ENCODE data around the gene H2BK1.

H2BK1 gene

DNA sequence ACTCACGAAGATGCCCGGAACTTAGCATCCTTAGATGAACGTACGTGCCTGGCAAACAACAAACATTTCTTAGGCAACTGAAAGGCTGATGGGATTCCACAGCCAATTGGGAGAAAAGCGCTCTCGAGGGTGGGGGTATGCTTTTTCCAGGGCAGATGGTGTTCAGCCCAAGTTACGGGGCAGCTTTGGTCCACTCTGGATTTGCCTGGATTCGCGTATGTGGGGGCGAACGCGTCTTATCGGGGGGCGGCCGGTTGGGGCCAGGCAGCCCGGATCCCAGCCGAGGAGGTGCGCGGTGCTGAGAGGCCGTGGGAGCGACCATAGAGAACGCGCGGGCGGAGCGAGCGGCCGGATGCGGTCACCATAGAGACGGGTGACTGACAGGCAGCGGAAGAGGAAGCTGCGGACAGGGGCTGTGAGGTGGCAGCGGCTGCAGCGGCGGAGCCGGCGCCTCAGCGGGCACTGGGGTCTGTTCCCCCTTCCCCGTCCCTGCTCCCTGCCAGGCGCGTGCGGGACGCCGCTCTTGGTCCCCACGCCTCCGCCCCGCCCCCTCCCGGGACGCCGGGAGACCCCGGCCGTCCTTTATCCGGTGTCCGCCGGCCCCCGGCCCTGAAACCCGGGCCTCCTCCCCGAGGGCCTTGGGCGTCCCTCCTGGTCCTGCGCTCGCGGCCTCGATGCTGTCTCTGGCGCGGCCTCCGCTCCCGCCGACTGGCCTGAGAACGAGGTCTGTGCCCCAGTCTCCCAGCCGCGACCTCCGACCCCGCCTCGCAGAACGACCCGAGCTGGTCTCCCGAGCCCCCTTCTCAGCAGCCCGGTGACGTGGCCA lies 22.0 kb upstream of the H2BK1 start, which contains the start of gene CHPF2:
CHPF2 (plus strand) TSS at position 393 of the 826 bp plus-strand sequence. CDS start 1,529 bp downstream, outside the sequence.
- TF ChIP-seq, protein P1, sequence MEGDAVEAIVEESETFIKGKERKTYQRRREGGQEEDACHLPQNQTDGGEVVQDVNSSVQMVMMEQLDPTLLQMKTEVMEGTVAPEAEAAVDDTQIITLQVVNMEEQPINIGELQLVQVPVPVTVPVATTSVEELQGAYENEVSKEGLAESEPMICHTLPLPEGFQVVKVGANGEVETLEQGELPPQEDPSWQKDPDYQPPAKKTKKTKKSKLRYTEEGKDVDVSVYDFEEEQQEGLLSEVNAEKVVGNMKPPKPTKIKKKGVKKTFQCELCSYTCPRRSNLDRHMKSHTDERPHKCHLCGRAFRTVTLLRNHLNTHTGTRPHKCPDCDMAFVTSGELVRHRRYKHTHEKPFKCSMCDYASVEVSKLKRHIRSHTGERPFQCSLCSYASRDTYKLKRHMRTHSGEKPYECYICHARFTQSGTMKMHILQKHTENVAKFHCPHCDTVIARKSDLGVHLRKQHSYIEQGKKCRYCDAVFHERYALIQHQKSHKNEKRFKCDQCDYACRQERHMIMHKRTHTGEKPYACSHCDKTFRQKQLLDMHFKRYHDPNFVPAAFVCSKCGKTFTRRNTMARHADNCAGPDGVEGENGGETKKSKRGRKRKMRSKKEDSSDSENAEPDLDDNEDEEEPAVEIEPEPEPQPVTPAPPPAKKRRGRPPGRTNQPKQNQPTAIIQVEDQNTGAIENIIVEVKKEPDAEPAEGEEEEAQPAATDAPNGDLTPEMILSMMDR (IDR thresholded peaks at IDR 0.05; ENCODE audit: low read depth, low read length) = no peak
- in situ Hi-C loops (cut with HindIII; ENCODE audit: low sequenced_read_pairs) = no loop called here
- H3K4me3 ChIP-seq (ENCODE audit: low read depth, low read length) = peak within 1 kb of the TSS; percentile 89
- peak; percentile 83 for DNase-seq (ENCODE audit: low read depth, low spot score)

DNA sequence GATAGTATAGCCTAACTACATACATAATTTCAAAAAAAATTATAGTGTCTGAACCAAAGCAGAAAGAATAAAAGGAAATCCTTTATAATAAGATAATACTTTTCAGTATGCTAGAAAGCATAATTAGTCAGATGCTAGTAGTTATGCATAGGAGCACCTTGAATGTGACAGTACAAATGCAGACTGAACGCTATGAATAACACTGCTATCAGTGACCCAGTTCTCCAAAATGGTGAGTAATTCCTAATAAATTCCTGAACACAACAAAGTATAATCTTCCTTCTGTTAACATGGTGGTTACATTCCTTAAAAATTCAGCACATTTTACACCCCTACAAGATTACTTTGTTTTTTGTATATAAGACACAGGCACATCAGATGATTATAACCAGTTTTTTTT lies 20.8 kb upstream of the H2BK1 start:
- TF ChIP-seq, protein P1 (IDR thresholded peaks at IDR 0.05; ENCODE audit: low read depth, low read length) = no peak
- in situ Hi-C loops (cut with HindIII; ENCODE audit: low sequenced_read_pairs) = no loop called here
- no peak for DNase-seq (ENCODE audit: low read depth, low spot score)
- H3K4me3 ChIP-seq (ENCODE audit: low read depth, low read length) = no peak overlapping the region

DNA sequence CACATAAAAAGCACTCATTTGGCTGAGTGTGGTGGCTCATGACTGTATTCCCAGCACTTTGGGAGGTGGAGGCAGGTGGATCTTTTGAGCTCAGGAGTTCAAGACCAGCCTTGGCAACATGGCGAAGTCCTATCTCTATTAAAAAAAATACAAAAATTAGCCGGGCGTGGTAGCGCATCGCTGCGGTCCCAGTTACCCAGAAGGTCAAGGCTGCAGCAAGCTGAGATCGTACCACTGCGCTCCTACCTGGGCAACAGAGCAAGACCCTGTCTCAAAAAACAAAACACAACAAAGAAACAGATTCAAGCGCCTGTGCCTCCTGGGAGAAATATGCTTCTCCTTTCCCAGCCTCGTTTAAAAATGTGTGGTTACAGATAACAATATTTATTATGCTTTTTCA lies 19.0 kb upstream of the H2BK1 start:
- no peak for DNase-seq (ENCODE audit: low read depth, low spot score)
- no peak overlapping the region for H3K4me3 ChIP-seq (ENCODE audit: low read depth, low read length)
- TF ChIP-seq, protein P1 (IDR thresholded peaks at IDR 0.05; ENCODE audit: low read depth, low read length) = no peak
- in situ Hi-C loops (cut with HindIII; ENCODE audit: low sequenced_read_pairs) = no loop called here

DNA sequence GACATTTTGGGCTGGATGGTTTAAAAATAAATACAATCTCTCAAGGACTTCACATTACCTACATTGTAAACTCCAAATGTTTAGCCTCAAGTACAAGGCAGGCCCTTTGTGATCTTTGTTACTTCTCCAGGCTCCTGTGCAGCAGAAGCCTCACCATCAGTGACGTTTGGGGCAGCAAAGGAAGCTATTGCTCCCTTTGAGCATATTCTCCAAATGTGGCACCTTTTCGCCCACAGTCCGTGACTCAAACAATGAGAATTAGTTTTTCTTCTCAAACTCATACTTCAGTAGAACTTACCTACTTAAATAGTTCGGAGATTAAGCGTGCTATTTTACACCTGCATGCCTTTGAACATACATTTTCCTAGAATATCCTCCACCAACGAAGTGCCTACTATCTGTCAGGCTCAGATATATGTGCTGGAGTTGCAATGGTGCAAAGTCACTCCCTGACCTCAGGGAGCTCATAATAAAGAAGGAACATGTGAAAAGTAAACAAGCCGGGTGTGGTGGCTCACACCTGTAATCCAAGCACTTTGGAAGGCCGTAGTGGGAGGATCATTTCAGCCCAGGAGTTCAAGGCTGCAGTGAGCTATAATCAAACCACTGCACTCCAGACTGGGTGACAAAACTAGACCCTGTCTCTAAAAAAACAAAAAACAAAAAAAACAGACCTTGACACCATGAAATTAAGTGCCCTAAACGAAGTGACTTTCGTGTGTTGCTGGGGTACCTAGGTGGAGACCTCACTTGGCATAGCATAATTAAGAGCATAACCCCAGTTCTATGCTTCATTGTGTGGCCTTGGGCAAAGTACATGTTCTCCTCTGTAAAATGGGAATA lies 18.0 kb upstream of the H2BK1 start:
- TF ChIP-seq, protein P1 (IDR thresholded peaks at IDR 0.05; ENCODE audit: low read depth, low read length) = no peak
- no peak for DNase-seq (ENCODE audit: low read depth, low spot score)
- in situ Hi-C loops (cut with HindIII; ENCODE audit: low sequenced_read_pairs) = no loop called here
- H3K4me3 ChIP-seq (ENCODE audit: low read depth, low read length) = peak overlapping the region; percentile 91

DNA sequence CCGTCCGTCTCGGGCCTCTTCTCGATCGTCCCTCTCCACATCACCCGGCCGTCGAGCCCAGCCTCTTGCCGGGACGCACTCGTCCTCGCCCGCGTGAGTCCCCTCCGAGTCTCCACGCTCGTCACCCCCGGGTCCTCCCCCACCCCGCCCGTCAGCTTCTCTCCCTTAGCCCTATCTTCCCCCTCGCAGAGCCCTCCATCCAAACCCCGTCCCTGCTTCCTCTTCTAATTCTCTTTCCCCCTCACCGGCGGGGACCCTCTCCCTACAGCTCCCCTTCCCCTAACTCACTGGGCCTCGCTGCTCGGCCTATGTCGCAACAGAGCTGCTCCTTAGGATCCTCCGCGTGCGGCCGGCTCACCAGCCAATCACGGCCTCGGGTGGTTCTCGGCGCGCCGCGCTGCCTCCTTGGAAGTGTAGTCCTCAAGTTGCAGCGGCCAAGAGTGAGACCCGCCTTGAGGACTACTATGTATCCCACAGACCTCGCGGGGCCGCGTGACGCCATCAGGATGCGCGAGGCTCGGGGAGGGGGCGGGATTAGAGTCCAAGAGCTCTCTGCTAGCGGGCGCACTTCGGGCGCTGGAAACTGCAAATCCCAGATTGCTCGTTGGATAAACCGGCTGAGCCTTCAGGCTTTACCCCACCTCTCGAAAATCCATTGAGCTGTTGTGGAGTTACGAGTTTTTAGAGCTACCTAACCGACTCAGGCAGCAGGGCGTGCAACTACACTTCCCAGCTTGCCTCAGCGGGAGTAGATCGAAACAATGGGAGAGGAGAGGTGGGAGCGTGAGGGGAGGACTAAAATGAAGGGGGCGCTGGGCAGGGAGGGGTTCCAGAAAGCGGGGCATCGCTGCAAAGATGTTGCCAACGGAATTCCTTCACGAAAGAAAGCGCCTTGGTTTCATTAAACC lies 16.8 kb upstream of the H2BK1 start, which contains the start of gene ABCF2:
ABCF2 (minus strand) TSS at position 331 of the 908 bp plus-strand sequence. CDS start 747 bp downstream, outside the sequence.
- TF ChIP-seq, protein P1 (IDR thresholded peaks at IDR 0.05; ENCODE audit: low read depth, low read length) = no peak
- in situ Hi-C loops (cut with HindIII; ENCODE audit: low sequenced_read_pairs) = no loop called here
- peak; percentile 100 for DNase-seq (ENCODE audit: low read depth, low spot score)
- H3K4me3 ChIP-seq (ENCODE audit: low read depth, low read length) = peak within 1 kb of the TSS; percentile 91

DNA sequence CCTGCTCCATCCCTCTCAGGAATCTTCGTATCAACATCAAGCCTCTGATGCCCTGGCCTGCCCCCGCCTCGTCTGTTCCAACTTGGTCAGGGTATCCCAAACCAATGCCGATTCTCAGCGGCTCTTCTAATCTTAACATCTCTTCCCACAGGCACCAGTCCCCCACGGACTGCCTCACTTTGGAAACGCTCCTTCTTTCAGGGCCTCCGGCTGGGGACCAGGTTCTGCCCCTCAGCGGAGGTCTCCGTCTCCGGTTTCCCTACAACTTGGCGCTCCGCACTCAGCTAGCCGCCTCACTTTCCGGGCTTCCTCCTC lies 16.2 kb upstream of the H2BK1 start:
- in situ Hi-C loops (cut with HindIII; ENCODE audit: low sequenced_read_pairs) = no loop called here
- peak overlapping the region; percentile 91 for H3K4me3 ChIP-seq (ENCODE audit: low read depth, low read length)
- TF ChIP-seq, protein P1 (IDR thresholded peaks at IDR 0.05; ENCODE audit: low read depth, low read length) = no peak
- DNase-seq (ENCODE audit: low read depth, low spot score) = no peak
